ENCODE results near the gene NPLOC4. TPM values are rescaled to one million over a fixed set of nuclear protein-coding genes. Genes with fewer than 3 reads are reported as not detected.

Gene NPLOC4
- total RNA-seq, 3 donors from 2014 or later, result 78.4 to 89.5 (median 78.6) TPM

GRCh38 chr17:81683208-81683583 lies 46.3 kb upstream of the NPLOC4 start:
- peak; percentile 27 for ATAC-seq
- no peak for TF ChIP-seq CTCF (IDR thresholded peaks at IDR 0.05)

GRCh38 chr17:81682565-81683207 lies 45.8 kb upstream of the NPLOC4 start:
- Histone ChIP-seq H3K9me3 (no peaks in the 10 kb centered on the region), H3K4me3 (peak overlapping the region; percentile 99), H3K36me3 (ENCODE audit: low read depth) (peaks cover 4% of the 10 kb centered on the region), H3K4me1 (ENCODE audit: low read depth) (peaks cover 18% of the 10 kb centered on the region)
- no peak for DNase-seq
- intact Hi-C loops (cut with DNase I, micrococcal nuclease), result no loop called here
- ATAC-seq, result no peak
- TF ChIP-seq CTCF (IDR thresholded peaks at IDR 0.05), result no peak

More at GRCh38 chr17:81683208-81683583, 46.3 kb upstream of the NPLOC4 start:
- Histone ChIP-seq H3K9me3 (no peaks in the 10 kb centered on the region), H3K4me1 (ENCODE audit: low read depth) (peaks cover 18% of the 10 kb centered on the region), H3K4me3 (peak overlapping the region; percentile 99), H3K36me3 (ENCODE audit: low read depth) (peaks cover 6% of the 10 kb centered on the region)
- intact Hi-C loops (cut with DNase I, micrococcal nuclease), result no loop called here
- no peak for DNase-seq

- Histone ChIP-seq H3K9me3 (no peaks in the 10 kb centered on the region), H3K4me3 (no peak overlapping the region), H3K4me1 (ENCODE audit: low read depth) (peaks cover 18% of the 10 kb centered on the region), H3K36me3 (ENCODE audit: low read depth) (peaks cover 4% of the 10 kb centered on the region)
- DNase-seq (no peak), ATAC-seq (no peak)
- intact Hi-C loops (cut with DNase I, micrococcal nuclease), result no loop called here
- TF ChIP-seq CTCF (IDR thresholded peaks at IDR 0.05), result no peak
These were observed 44.8 kb upstream of the NPLOC4 start for GRCh38 chr17:81681672-81682071.

- TF ChIP-seq CTCF (IDR thresholded peaks at IDR 0.05), result no peak
- ATAC-seq (no peak), DNase-seq (no peak)
- peaks cover 14% of the 10 kb centered on the region for H3K4me1 ChIP-seq (ENCODE audit: low read depth)
- no peak overlapping the region for H3K4me3 ChIP-seq
- no peaks in the 10 kb centered on the region for H3K36me3 ChIP-seq (ENCODE audit: low read depth)
- intact Hi-C loops (cut with DNase I, micrococcal nuclease), result no loop called here
- no peaks in the 10 kb centered on the region for H3K9me3 ChIP-seq
These were observed 43.2 kb upstream of the NPLOC4 start for GRCh38 chr17:81680150-81680549.

GRCh38 chr17:81676906-81677305 lies 40.0 kb upstream of the NPLOC4 start:
- Histone ChIP-seq H3K4me3 (no peak overlapping the region), H3K36me3 (ENCODE audit: low read depth) (no peaks in the 10 kb centered on the region), H3K4me1 (ENCODE audit: low read depth) (no peaks in the 10 kb centered on the region), H3K9me3 (no peaks in the 10 kb centered on the region)
- DNase-seq (no peak), ATAC-seq (no peak)
- no peak for TF ChIP-seq CTCF (IDR thresholded peaks at IDR 0.05)
- intact Hi-C loops (cut with DNase I, micrococcal nuclease), result no loop called here

Measured in mucosa of descending colon (tissue), 3 donors.